PC-3 (cell line): ENCODE results near the gene HOXA10. TPM values are rescaled to one million over a fixed set of nuclear protein-coding genes. Genes with fewer than 3 reads are reported as not detected.

ENCODE experiments used
- ATAC-seq: fragments of 200-7000 bp; cut with Tn5 transposase; 2 replicates; pipeline ENCODE4 v1.9.1; 2020; ENCODE audit warnings: mild to moderate bottlenecking, moderate library complexity
- BruUV-seq: library from RNA; stranded (reverse); fragments of 400-500 nt; replicated peaks from 2 replicates; lab custom pipeline; 2021; lab: Mats Ljungman, UMichigan
- CTCF ChIA-PET: fragments of 300-600 bp; sonication (Branson Sonifier 250); formaldehyde crosslinking; loops from one replicate; lab custom pipeline; 2022; ENCODE audit warnings: antibody characterized with exemption; lab: Charles Lee
- POLR2A ChIA-PET: fragments of 300-600 bp; sonication (Branson Sonifier 250); formaldehyde crosslinking; loops from one replicate; lab custom pipeline; 2022; ENCODE audit warnings: antibody characterized with exemption; ENCODE audit not compliant: unreplicated experiment; lab: Charles Lee
- DNase-seq: peaks from one replicate; pipeline ENCODE4 v3.0.0-alpha.2; 2015
- H2AFZ ChIP-seq: fragments of 300-600 bp; sonication (generic); 2 replicates; pipeline ENCODE4 v1.6.0; 2016; ENCODE audit warnings: antibody characterized with exemption, low read length
- H3F3A ChIP-seq: fragments of 300-600 bp; sonication (generic); one replicate; pipeline ENCODE4 v1.6.0; 2017; ENCODE audit warnings: antibody characterized with exemption, low read length, control low read depth, mild to moderate bottlenecking; ENCODE audit not compliant: unreplicated experiment
- H3K27ac ChIP-seq: fragments of 300-600 bp; sonication (generic); 2 replicates; pipeline ENCODE4 v1.5.1; 2016; ENCODE audit warnings: mild to moderate bottlenecking, low read length
- H3K27me3 ChIP-seq: fragments of 300-600 bp; sonication (generic); 2 replicates; pipeline ENCODE4 v1.6.1; 2016; ENCODE audit warnings: low read length, mixed read lengths
- H3K36me3 ChIP-seq: fragments of 300-600 bp; sonication (generic); 2 replicates; pipeline ENCODE4 v1.6.1; 2016; ENCODE audit warnings: low read depth, mixed run types, low read length, mixed read lengths
- H3K4me1 ChIP-seq: fragments of 300-600 bp; sonication (generic); 2 replicates; pipeline ENCODE4 v1.5.1; 2016; ENCODE audit warnings: low read length; ENCODE audit not compliant: insufficient read depth
- H3K4me2 ChIP-seq: fragments of 300-600 bp; sonication (generic); 2 replicates; pipeline ENCODE4 v1.6.0; 2016; ENCODE audit warnings: low read length
- H3K4me3 ChIP-seq: fragments of 300-600 bp; sonication (generic); 2 replicates; pipeline ENCODE4 v1.5.1; 2016; ENCODE audit warnings: mild to moderate bottlenecking, low read length, mixed read lengths
- H3K79me2 ChIP-seq: fragments of 300-600 bp; sonication (generic); 2 replicates; pipeline ENCODE4 v1.6.1; 2017; ENCODE audit warnings: low read length, mixed read lengths
- H3K9ac ChIP-seq: fragments of 300-600 bp; sonication (generic); 2 replicates; pipeline ENCODE4 v1.6.0; 2016; ENCODE audit warnings: mild to moderate bottlenecking, low read length
- H3K9me2 ChIP-seq: fragments of 300-600 bp; sonication (generic); replicated peaks from 2 replicates; pipeline ENCODE4 v1.6.1; 2016; ENCODE audit warnings: mixed run types, low read length, mixed read lengths
- H3K9me3 ChIP-seq: fragments of 300-600 bp; sonication (generic); 2 replicates; pipeline ENCODE4 v1.6.1; 2016; ENCODE audit warnings: low read length, mixed read lengths
- H4K20me1 ChIP-seq: fragments of 300-600 bp; sonication (generic); 2 replicates; pipeline ENCODE4 v1.6.1; 2016; ENCODE audit warnings: low read length, mixed read lengths
- EZH2 ChIP-seq: fragments of 300-600 bp; sonication (generic); IDR thresholded peaks from one replicate; pipeline ENCODE4 v1.6.1; 2017; ENCODE audit warnings: antibody characterized with exemption, mild to moderate bottlenecking, low read length; ENCODE audit not compliant: unreplicated experiment
- EZH2phosphoT487 ChIP-seq: fragments of 300-600 bp; sonication (generic); IDR thresholded peaks from 2 replicates; pipeline ENCODE4 v1.6.1; 2018; ENCODE audit warnings: mild to moderate bottlenecking, antibody characterized with exemption, low read length, borderline replicate concordance
- intact Hi-C: fragments of 100-400 bp; cut with micrococcal nuclease; formaldehyde crosslinking; loops from 2 replicates; pipeline ENCODE4 v1.9.0; 2023
- total RNA-seq: library from RNA; depleted of rRNA; stranded (reverse); fragments of >200 nt; gene quantifications from 2 replicates; pipeline ENCODE4 v1.2.3, GENCODE V29; 2014
- TF ChIP-seq, protein P1 (sequence below): fragments of 300-600 bp; sonication (generic); conservative IDR thresholded peaks from 2 replicates; pipeline ENCODE4 v1.5.1; 2017; ENCODE audit warnings: antibody characterized with exemption, low read depth, mild to moderate bottlenecking, low read length

The HOXA10 gene
- total RNA-seq, 1 experiment from 2014 or later, result 46.1 TPM

DNA sequence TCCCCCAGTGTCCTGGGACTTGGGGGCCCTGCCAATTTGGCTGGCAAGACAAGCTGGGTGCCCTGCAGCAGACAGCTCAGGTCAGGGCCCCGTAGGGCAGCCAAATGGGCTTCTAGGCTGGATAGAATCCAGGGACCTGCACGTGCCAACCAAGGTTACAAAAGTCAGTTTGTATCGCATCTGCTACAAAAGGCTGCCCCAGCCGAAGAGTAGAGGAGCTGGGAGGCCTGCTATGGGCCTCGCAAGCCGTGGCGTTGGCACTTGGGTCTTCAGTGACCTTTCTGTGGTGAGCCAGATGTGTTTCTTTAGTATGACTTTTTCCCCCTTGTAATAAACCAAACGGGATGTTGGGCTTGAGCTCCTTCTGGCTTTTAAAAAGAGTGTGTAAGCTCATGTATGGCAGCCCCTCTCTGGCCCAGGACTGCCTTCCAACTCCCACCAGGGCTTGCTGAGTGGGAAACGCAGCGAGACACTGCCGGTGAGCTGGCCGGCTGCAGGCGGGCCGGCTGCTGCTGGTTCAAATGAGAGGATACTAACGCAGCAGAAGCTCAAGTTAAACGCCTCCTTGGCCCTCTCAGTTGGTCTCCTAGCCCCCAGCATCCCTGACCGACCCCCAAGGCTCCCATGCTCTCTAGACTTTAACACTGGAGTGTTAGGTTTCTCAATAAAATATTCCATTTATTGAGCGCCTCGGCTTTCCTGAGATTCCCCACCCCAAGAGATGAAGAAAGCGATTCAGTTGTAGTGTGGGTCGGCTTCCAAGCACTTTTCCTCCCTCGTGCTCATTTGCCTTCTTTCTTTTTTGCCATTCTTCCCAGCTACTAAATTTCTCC is 3.1 kb upstream of the HOXA10 start:
- Histone ChIP-seq H3K4me1 (peaks cover 38% of the 10 kb centered on the region), H3K9me2 (no peaks in the 10 kb centered on the region), H3K9me3 (no peaks in the 10 kb centered on the region), H3K4me2 (peak overlapping the region; percentile 93), H3K27ac (peak overlapping the region; percentile 97), H3F3A (no peaks in the 10 kb centered on the region), H3K4me3 (peak overlapping the region; percentile 84), H3K36me3 (no peaks in the 10 kb centered on the region), H3K27me3 (no peaks in the 10 kb centered on the region), H2AFZ (no peak overlapping the region), H3K9ac (peak overlapping the region; percentile 90), H3K79me2 (peaks cover 99% of the 10 kb centered on the region), H4K20me1 (no peaks in the 10 kb centered on the region)
- intact Hi-C loops, result loop anchor here (1.0 kb wide), 1 partner anchor 9 kb away; no protein-coding TSS in a partner anchor
- ChIA-PET POLR2A (interaction anchor here (0.5 to 0.9 kb wide), 6 partner anchors 8 to 1022 kb away, joined by 3 to 7 read pairs (median 4); partner anchors contain the start of gene HOXA11), CTCF (no interaction called here)
- no TSS peak for BruUV-seq
- no peak for ATAC-seq
- no peak for DNase-seq
- TF ChIP-seq EZH2phosphoT487, result no peak
- TF ChIP-seq, protein P1, sequence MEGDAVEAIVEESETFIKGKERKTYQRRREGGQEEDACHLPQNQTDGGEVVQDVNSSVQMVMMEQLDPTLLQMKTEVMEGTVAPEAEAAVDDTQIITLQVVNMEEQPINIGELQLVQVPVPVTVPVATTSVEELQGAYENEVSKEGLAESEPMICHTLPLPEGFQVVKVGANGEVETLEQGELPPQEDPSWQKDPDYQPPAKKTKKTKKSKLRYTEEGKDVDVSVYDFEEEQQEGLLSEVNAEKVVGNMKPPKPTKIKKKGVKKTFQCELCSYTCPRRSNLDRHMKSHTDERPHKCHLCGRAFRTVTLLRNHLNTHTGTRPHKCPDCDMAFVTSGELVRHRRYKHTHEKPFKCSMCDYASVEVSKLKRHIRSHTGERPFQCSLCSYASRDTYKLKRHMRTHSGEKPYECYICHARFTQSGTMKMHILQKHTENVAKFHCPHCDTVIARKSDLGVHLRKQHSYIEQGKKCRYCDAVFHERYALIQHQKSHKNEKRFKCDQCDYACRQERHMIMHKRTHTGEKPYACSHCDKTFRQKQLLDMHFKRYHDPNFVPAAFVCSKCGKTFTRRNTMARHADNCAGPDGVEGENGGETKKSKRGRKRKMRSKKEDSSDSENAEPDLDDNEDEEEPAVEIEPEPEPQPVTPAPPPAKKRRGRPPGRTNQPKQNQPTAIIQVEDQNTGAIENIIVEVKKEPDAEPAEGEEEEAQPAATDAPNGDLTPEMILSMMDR, result no peak

DNA sequence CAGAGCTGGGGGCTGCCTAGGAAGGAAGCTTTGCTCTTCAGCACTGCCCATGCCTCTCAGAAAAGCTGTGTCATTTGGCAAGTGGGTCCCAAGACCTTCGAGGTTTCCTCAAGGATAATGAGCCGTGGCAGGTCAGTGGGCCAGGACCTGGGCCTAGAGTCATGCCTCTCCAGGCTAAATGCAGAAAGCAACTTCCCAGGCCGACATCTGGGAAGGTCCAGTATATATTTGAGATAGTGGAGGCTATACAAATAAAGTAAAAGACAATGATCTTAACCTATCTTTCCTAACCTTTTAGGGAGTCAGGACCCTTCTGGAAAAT is 2.4 kb upstream of the HOXA10 start:
- Histone ChIP-seq H4K20me1 (no peaks in the 10 kb centered on the region), H3K4me3 (peak overlapping the region; percentile 84), H3K36me3 (no peaks in the 10 kb centered on the region), H3K9me3 (no peaks in the 10 kb centered on the region), H3K9me2 (no peaks in the 10 kb centered on the region), H3K27me3 (no peaks in the 10 kb centered on the region), H3K9ac (peak overlapping the region; percentile 90), H3F3A (no peaks in the 10 kb centered on the region), H3K79me2 (peaks cover 99% of the 10 kb centered on the region), H2AFZ (no peak overlapping the region), H3K4me1 (peaks cover 32% of the 10 kb centered on the region), H3K27ac (peak overlapping the region; percentile 97), H3K4me2 (peak overlapping the region; percentile 93)
- ATAC-seq, result no peak
- POLR2A ChIA-PET, result interaction anchor here (0.6 to 0.9 kb wide), 5 partner anchors 8 to 1021 kb away, joined by 3 to 7 read pairs (median 4); partner anchors contain the start of gene HOXA11
- no TSS peak for BruUV-seq
- CTCF ChIA-PET, result no interaction called here
- TF ChIP-seq, protein P1, result no peak
- TF ChIP-seq EZH2 (no peak), EZH2phosphoT487 (no peak)
- intact Hi-C loops, result loop anchor here (1.0 kb wide), 1 partner anchor 10 kb away; no protein-coding TSS in a partner anchor
- no peak for DNase-seq
